Osteocyte (in vitro differentiated cells): Measurements from ENCODE around the gene AOPEP. TPM values are rescaled to one million over a fixed set of nuclear protein-coding genes. Genes with fewer than 3 reads are reported as not detected.

Source experiments
- DNase-seq: peaks from one replicate; pipeline ENCODE4 v3.0.0; 2021; ENCODE audit warnings: mixed read lengths; ENCODE audit not compliant: unreplicated experiment; ENCODE audit errors: extremely low spot score
- H3K27ac Mint-ChIP-seq: one replicate; pipeline ENCODE4 v1.8.0; 2021; ENCODE audit warnings: mild to moderate bottlenecking, mixed read lengths; ENCODE audit not compliant: unreplicated experiment
- H3K27me3 Mint-ChIP-seq: one replicate; pipeline ENCODE4 v1.8.0; 2021; ENCODE audit warnings: mixed read lengths; ENCODE audit not compliant: unreplicated experiment
- H3K36me3 Mint-ChIP-seq: one replicate; pipeline ENCODE4 v1.8.0; 2021; ENCODE audit warnings: mixed read lengths; ENCODE audit not compliant: unreplicated experiment
- H3K4me1 Mint-ChIP-seq: one replicate; pipeline ENCODE4 v1.8.0; 2021; ENCODE audit warnings: mixed read lengths; ENCODE audit not compliant: unreplicated experiment
- H3K4me3 Mint-ChIP-seq: one replicate; pipeline ENCODE4 v1.8.0; 2021; ENCODE audit warnings: mild to moderate bottlenecking, moderate library complexity, mixed read lengths; ENCODE audit not compliant: unreplicated experiment
- H3K9me3 Mint-ChIP-seq: one replicate; pipeline ENCODE4 v1.8.0; 2021; ENCODE audit warnings: mixed read lengths; ENCODE audit not compliant: unreplicated experiment
- CTCF ChIP-seq: fragments of 200-600 bp; sonication (generic); IDR thresholded peaks from 2 replicates; pipeline ENCODE4 v1.5.0; 2021; ENCODE audit warnings: antibody characterized with exemption, mild to moderate bottlenecking, moderate library complexity
- total RNA-seq: library from RNA; stranded (reverse); gene quantifications from 2 replicates; pipeline ENCODE4 v1.2.1, GENCODE V29; 2021

Gene AOPEP
- total RNA-seq, 1 donor from 2014 or later, result 108 TPM

DNA sequence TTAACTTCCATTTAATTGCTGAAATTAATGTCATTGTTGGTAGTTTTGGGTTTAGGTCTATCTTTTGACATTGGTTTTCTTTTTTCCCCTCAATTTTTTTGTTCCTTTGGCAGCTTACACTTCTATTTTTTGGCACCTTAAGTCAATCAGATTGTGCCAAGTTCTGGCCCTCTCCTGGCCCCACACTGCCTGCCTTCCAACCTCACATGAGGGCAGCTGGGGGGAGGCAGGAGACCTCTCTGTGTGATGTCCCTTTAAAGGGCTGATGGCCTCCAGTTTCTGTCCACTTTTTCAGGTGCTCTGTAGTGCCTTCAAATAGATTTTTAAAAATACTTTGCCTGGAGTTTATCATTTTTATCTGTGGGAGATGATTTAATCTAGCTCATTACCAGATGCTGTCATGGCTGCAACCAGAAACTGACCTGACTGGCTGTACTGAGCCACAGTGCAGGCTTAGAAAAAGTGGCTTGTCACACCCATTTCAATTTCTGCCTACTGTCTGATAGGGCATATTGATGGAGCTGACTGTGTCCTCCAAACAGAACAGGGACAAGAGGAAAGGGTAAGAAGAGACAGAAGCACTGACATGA lies 394.4 kb downstream of the AOPEP start:
- no peaks in the 10 kb centered on the region for H3K9me3 Mint-ChIP-seq
- H3K27ac Mint-ChIP-seq, result peak overlapping the region; percentile 68
- no peak for TF ChIP-seq CTCF
- peaks cover 61% of the 10 kb centered on the region for H3K4me1 Mint-ChIP-seq
- H3K4me3 Mint-ChIP-seq, result no peak overlapping the region
- DNase-seq, result no peak
- H3K27me3 Mint-ChIP-seq, result no peaks in the 10 kb centered on the region
- no peaks in the 10 kb centered on the region for H3K36me3 Mint-ChIP-seq

GRCh38 chr9:95124582-95125367 lies 398.3 kb downstream of the AOPEP start:
- H3K4me3 Mint-ChIP-seq, result no peak overlapping the region
- no peaks in the 10 kb centered on the region for H3K27me3 Mint-ChIP-seq
- DNase-seq, result no peak
- peak; percentile 33 for TF ChIP-seq CTCF
- peak overlapping the region; percentile 14 for H3K27ac Mint-ChIP-seq
- H3K36me3 Mint-ChIP-seq, result no peaks in the 10 kb centered on the region
- H3K4me1 Mint-ChIP-seq, result peaks cover 55% of the 10 kb centered on the region
- no peaks in the 10 kb centered on the region for H3K9me3 Mint-ChIP-seq

DNA sequence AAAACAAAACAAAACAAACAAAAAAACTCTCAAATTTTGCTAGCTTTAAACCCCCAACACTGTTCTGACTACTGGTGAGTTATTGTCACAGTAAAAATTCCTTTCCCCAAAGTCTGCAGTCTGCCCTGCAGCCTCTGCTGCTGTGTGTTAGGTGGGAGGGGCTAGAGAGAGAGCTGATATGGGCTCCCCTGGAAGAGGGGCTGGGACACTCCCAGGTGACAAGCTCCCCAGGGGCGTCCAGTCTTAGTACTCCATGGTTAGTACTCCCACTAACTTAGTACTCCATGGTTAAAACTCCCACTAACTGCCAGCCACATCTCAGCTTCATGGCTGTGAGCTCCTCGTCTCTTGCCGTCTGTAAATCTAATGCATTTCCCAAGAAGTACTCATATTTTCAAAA lies 399.2 kb downstream of the AOPEP start:
- Mint-ChIP-seq H3K4me3 (no peak overlapping the region), H3K9me3 (no peaks in the 10 kb centered on the region), H3K4me1 (peaks cover 63% of the 10 kb centered on the region), H3K27me3 (no peaks in the 10 kb centered on the region), H3K36me3 (no peaks in the 10 kb centered on the region), H3K27ac (peak overlapping the region; percentile 50)
- no peak for TF ChIP-seq CTCF
- no peak for DNase-seq

GRCh38 chr9:95126739-95127138 lies 400.2 kb downstream of the AOPEP start:
- TF ChIP-seq CTCF, result no peak
- Mint-ChIP-seq H3K4me3 (no peak overlapping the region), H3K9me3 (no peaks in the 10 kb centered on the region), H3K27ac (no peak overlapping the region), H3K4me1 (peaks cover 64% of the 10 kb centered on the region), H3K36me3 (no peaks in the 10 kb centered on the region), H3K27me3 (no peaks in the 10 kb centered on the region)
- no peak for DNase-seq
